Brain pericyte (primary cell): ENCODE data around the gene OR9Q1.
"Not testable (repeated sequence)": the region's sequence is repeated elsewhere in the genome, so short reads cannot be mapped to it uniquely, and the experiment has no call there.

Experiments
- DNase-seq: peaks from one replicate; pipeline ENCODE4 v3.0.0-alpha.2; 2012; ENCODE audit warnings: low read depth, low spot score

OR9Q1 gene

GRCh38 chr11:58133309-58134076, 109.8 kb downstream of the OR9Q1 start:
- no peak for DNase-seq

- no peak for DNase-seq
These were observed 110.5 kb downstream of the OR9Q1 start for GRCh38 chr11:58134151-58134550.

GRCh38 chr11:58135171-58135570, 111.5 kb downstream of the OR9Q1 start:
- no peak for DNase-seq

GRCh38 chr11:58142761-58143160, 119.1 kb downstream of the OR9Q1 start:
- no peak for DNase-seq

- no peak for DNase-seq
These were observed 129.1 kb downstream of the OR9Q1 start for GRCh38 chr11:58152781-58153180.

- DNase-seq: no peak
These were observed 140.7 kb downstream of the OR9Q1 start for GRCh38 chr11:58164389-58164788.

- no peak for DNase-seq
These were observed 141.3 kb downstream of the OR9Q1 start for GRCh38 chr11:58164990-58165389.

GRCh38 chr11:58165504-58166106, 141.9 kb downstream of the OR9Q1 start:
- DNase-seq: no peak

GRCh38 chr11:58177409-58178054, 153.9 kb downstream of the OR9Q1 start:
- DNase-seq: no peak

GRCh38 chr11:58178444-58178843, 154.8 kb downstream of the OR9Q1 start:
- DNase-seq: no peak

GRCh38 chr11:58179648-58180047, 156.0 kb downstream of the OR9Q1 start:
- no peak for DNase-seq

- no peak for DNase-seq
These were observed 163.3 kb downstream of the OR9Q1 start for GRCh38 chr11:58186938-58187337.

GRCh38 chr11:58188770-58189169, 165.1 kb downstream of the OR9Q1 start, which contains the start of gene OR9Q2:
TSS of gene OR9Q2 (plus strand) at chr11:58189070. CDS start at chr11:58190491, 1,421 bp downstream.
- no peak for DNase-seq

GRCh38 chr11:58192229-58192628, 168.5 kb downstream of the OR9Q1 start:
- DNase-seq: no peak

GRCh38 chr11:58193391-58193790, 169.7 kb downstream of the OR9Q1 start:
- DNase-seq: no peak

- no peak for DNase-seq
These were observed 172.3 kb downstream of the OR9Q1 start for GRCh38 chr11:58195939-58196338.

GRCh38 chr11:58199271-58199670, 175.6 kb downstream of the OR9Q1 start:
- no peak for DNase-seq

- no peak for DNase-seq
These were observed 180.4 kb downstream of the OR9Q1 start, which contains the start of gene OR1S2 for GRCh38 chr11:58204042-58204441. TSS of gene OR1S2 (minus strand) at chr11:58204142. CDS start at chr11:58204142, 0 bp downstream.

- DNase-seq: not testable (repeated sequence)
These were observed 188.7 kb downstream of the OR9Q1 start, which contains the start of gene OR1S1 for GRCh38 chr11:58212420-58212819. TSS of gene OR1S1 (plus strand) at chr11:58212720.

- DNase-seq: no peak
These were observed 192.8 kb downstream of the OR9Q1 start for GRCh38 chr11:58216476-58216875.

- DNase-seq: no peak
These were observed 199.0 kb downstream of the OR9Q1 start for GRCh38 chr11:58222721-58223120.

- DNase-seq: no peak
These were observed 204.4 kb downstream of the OR9Q1 start for GRCh38 chr11:58227956-58228615.
